ENCODE measurements around the gene SUN2.

- TF ChIP-seq EZH2 (IDR thresholded peaks at IDR 0.05; ENCODE audit: low read depth): no peak
- TF ChIP-seq, protein P1, sequence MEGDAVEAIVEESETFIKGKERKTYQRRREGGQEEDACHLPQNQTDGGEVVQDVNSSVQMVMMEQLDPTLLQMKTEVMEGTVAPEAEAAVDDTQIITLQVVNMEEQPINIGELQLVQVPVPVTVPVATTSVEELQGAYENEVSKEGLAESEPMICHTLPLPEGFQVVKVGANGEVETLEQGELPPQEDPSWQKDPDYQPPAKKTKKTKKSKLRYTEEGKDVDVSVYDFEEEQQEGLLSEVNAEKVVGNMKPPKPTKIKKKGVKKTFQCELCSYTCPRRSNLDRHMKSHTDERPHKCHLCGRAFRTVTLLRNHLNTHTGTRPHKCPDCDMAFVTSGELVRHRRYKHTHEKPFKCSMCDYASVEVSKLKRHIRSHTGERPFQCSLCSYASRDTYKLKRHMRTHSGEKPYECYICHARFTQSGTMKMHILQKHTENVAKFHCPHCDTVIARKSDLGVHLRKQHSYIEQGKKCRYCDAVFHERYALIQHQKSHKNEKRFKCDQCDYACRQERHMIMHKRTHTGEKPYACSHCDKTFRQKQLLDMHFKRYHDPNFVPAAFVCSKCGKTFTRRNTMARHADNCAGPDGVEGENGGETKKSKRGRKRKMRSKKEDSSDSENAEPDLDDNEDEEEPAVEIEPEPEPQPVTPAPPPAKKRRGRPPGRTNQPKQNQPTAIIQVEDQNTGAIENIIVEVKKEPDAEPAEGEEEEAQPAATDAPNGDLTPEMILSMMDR (conservative IDR thresholded peaks at IDR 0.05): no peak
Measured at GRCh38 chr22:38768036-38768435, 12.2 kb upstream of the SUN2 start.

Measured in PC-9 (cell line).